HG02973 (cell line): ENCODE measurements around the gene MARCHF9.
"Not testable (repeated sequence)": the region's sequence is repeated elsewhere in the genome, so short reads cannot be mapped to it uniquely, and the experiment has no call there.

ENCODE experiments used
- ATAC-seq: cut with Tn5 transposase; IDR thresholded peaks from one replicate; pipeline ENCODE4 v1.9.1; 2021; ENCODE audit warnings: moderate library complexity; ENCODE audit not compliant: unreplicated experiment

MARCHF9 gene, protein sequence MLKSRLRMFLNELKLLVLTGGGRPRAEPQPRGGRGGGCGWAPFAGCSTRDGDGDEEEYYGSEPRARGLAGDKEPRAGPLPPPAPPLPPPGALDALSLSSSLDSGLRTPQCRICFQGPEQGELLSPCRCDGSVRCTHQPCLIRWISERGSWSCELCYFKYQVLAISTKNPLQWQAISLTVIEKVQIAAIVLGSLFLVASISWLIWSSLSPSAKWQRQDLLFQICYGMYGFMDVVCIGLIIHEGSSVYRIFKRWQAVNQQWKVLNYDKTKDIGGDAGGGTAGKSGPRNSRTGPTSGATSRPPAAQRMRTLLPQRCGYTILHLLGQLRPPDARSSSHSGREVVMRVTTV

DNA sequence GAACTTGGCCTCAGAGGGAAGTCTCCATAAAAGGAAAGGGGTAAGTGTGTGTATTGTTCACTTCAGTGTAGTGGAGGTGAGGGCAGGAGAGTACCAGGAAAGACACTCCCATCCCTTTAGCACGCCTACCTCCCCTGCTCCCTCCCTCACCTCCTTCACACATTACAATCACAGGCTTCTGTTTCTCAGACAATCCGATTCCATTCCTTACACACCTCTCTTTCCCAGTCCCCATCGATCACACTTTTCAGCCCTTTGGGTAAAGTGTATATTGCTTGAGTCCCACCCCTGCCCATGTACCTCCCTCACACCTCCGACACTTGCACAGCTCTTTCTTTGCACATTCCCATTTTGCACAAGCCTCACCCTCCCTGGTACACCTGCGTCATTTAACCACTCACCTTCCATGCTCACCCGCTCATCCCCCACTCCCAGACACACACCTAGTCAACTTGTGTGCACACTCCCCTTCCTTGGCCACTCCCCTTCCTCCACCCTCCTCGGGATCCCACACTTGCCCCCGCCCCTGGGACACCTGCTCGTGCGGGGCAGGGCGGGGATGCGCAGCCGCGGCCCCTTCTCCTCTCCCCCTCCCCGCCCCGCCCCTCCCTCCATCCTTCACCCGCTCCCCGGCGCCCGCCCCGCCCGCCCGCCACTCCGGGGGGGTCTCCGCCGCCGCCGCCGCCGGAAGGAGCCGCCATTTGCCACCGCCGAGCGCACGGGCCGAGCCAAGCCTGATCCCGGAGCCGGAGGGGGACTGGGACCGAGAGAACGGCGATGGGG, at the start of gene MARCHF9:
Gene MARCHF9 (plus strand): TSS at position 693 of the 783 bp plus-strand sequence. CDS start 426 bp downstream, outside the sequence.
- ATAC-seq = peak; percentile 26

DNA sequence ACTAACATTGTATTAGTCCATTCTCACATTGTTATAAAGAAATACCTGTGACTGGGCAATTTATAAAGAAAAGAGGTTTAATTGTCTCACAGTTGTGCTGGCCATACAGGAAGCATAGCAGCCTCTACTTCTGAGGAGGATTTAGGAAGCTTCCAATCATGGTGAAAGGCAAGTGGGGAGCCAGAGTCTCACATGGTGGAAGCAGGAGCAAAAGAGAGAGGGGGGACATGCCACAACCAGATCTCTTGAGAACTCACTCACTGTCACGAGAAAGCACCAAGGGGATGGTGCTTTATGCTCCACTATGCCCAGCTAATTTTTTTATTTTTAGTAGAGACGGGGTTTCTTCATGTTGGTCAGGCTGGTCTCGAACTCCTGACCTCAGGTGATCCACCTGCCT, 47.7 kb upstream of the MARCHF9 start:
- ATAC-seq = no peak

DNA sequence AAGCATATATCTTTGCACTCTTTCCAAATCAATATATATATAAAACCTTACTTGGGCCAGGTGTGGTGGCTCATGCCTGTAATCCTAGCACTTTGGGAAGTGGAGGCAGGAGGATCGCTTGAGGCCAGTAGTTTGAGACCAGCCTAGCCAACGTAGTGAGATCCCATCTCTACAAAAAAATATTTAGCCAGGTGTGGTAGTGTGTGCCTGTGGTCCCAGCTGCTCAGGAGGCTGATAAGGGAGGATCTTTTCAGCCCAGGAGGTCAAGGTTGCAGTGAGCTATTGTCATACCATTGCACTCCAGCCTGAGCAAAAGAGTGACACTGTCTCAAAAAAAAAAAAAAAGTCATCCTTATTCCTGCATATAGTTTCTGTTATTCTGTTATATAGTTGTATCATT, 46.6 kb upstream of the MARCHF9 start:
- no peak for ATAC-seq

DNA sequence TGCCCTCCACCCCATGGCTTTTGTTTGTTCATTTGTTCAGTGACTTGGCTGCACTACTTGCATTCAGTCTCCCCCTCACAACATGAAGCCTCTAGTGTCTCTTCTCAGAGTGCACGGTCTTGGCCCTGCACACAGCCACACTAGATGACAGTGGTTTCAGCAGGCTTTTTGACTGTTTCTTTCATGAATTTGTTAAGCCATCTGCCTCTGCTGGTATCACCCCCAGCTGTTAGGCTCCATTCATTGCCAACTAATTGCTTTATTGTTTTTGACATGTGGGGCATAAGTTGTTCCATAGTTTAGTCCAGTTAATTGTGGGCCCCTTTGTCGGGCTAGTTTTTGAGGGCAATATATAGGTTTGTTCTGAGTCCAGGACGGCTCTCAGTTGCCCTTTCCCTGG, 42.2 kb upstream of the MARCHF9 start:
- ATAC-seq = no peak

DNA sequence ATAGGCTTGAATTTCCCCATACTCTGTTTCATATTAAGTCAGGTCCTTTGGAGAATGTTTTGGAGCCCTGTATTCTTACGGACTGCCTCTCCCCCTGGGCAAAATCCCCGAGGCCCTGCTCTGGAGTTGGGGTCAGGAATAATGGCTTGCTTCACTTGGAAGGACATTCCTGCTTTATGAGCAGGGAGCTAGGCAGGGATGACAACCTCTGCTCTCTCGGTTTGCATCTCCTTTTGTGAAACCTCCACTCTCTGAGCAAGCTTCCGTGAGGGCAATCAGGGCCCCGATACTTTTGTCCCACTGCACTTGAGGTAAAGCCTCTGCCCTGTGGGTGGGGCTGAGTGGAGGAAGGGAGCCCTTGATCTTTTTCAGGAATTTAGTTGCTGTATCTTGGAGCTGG, 41.7 kb upstream of the MARCHF9 start:
- ATAC-seq = no peak

DNA sequence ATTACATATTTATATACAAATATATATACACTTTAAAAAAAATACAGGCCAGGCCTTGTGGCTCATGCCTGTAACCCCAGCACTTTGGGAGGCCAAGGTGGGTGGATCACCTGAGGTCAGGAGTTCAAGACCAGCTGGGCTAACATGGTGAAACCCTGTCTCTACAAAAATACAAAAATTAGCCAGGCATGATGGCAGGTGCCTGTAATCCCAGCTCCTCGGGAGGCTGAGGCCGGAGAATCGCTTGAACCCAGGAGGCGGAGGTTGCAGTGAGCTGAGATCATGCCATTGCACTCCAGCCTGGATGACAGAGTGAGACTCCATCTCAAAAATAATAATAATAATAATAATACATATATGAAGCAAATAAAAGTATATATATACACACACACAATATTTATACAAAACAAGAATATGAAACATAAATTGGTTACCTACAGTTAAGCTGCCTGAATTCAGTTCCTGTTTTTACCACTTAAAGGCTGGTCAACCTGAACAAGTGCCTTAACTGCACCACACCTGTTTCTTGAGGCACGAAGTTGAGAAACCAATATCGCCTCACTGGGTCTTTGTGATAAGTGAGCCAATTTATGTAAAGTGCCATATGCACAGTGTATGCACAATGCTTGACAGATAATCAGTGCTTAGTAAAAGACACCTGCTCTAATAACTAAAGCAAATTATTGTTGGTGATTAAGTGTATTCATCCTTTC, 39.7 kb upstream of the MARCHF9 start:
- ATAC-seq = not testable (repeated sequence)

DNA sequence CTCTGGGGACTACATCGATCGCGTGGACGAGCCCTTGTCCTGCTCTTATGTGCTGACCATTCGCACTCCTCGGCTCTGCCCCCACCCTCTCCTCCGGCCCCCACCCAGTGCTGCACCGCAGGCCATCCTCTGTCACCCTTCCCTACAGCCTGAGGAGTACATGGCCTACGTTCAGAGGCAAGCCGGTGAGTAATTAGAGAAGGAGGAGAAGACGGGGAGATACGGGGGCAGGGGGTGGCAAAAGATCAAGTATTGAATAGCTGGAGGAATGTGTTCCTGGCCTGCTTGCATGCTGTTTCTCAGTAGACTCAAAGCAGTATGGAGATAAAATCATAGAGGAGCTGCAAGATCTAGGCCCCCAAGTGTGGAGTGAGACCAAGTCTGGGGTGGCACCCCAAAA, 39.1 kb upstream of the MARCHF9 start:
- ATAC-seq = no peak

DNA sequence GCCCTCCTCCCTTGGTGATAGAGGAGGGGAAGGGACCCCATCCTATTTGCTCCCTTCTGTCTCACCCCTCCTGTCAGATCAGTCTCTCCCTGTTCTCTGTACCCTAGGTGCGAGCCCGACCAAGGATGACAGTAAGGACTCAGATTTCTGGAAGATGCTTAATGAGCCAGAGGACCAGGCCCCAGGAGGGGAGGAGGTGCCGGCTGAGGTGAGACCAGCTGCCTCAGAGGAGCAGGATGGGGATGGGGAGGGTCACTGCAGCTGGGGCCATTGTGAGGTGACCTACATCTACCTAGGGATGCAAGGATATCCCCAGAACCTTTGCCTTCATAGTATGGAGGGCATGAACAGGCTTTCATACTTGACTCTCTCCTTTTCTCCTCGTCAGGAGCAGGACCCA, 38.6 kb upstream of the MARCHF9 start:
- ATAC-seq = no peak

DNA sequence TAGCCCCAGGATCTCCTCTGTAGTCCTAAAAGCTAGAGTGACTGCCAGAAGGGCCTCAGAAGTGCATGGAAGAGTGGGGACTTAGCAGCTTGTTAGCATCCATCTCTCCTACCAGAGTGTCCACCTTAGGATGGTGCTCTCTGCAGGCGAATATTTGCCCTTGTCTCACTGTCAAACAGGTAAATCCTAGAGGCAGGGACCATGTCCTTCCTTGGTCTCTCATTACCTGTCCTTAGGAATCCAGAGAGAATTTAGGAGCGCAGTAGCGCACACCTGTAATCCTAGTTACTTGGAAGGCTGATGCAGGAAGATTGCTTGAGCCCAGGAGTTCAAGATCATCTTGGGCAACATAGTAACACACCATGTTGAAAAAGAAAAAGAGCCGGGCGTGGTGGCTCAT, 37.8 kb upstream of the MARCHF9 start:
- ATAC-seq = no peak

DNA sequence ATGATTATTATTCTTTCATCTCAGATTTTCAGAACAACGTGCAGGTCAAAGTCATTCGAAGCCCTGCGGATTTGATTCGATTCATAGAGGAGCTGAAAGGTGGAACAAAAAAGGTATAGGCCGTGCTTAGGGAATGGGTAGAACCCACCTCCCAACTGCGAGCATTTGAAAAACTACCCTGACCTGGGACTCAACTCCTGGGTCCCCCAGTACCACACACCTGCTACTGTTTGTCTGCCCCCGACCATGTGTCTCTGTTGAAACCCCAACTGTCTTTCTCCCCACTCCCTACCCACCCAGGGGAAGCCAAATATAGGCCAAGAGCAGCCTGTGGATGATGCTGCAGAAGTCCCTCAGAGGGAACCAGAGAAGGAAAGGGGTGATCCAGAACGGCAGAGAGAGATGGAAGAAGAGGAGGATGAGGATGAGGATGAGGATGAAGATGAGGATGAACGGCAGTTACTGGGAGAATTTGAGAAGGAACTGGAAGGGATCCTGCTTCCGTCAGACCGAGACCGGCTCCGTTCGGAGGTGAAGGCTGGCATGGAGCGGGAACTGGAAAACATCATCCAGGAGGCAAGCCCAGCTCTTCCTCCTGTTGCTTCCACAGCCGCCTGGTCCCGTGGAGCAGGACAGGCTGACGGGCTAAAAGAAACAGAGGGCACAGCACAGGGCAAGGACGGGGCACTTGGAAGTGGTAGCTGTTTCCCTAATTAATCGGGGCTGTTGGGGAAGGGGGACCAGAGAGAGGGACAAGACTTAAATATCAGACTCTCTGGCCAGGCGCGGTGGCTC, 36.9 kb upstream of the MARCHF9 start:
- no peak for ATAC-seq

DNA sequence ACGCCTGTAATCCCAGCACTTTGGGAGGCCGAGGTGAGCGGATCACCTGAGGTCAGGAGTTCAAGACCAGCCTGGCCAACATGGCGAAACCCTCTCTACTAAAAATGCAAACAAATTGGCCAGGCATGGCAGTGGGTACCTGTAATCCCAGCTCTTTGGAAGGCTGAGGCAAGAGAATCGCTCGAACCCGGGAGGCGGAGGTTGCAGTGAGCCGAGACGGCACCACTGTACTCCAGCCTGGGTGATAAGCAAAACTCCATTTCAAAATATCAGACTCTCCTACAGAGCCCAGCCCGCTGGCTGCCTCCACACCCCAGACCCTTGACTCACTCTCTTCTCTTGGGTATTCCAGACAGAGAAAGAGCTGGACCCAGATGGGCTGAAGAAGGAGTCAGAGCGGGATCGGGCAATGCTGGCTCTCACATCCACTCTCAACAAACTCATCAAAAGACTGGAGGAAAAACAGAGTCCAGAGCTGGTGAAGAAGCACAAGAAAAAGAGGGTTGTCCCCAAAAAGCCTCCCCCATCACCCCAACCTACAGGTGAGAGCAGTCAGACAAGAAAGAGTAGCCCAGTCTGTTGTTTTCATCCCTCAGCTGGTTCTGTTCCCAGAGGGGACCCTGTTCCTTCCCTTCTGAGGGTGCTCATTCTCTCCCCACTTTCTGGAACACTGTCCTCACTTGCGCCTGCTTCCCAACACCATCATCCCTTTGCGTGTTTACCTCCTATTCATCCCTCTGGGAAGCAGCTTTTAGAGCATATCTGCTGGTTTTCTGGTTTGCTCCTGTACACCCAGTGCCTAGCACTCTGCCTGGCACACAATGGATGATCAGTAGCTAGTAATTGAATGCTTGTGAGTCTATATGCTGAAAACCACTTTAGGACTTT, 36.0 kb upstream of the MARCHF9 start:
- ATAC-seq = no peak

DNA sequence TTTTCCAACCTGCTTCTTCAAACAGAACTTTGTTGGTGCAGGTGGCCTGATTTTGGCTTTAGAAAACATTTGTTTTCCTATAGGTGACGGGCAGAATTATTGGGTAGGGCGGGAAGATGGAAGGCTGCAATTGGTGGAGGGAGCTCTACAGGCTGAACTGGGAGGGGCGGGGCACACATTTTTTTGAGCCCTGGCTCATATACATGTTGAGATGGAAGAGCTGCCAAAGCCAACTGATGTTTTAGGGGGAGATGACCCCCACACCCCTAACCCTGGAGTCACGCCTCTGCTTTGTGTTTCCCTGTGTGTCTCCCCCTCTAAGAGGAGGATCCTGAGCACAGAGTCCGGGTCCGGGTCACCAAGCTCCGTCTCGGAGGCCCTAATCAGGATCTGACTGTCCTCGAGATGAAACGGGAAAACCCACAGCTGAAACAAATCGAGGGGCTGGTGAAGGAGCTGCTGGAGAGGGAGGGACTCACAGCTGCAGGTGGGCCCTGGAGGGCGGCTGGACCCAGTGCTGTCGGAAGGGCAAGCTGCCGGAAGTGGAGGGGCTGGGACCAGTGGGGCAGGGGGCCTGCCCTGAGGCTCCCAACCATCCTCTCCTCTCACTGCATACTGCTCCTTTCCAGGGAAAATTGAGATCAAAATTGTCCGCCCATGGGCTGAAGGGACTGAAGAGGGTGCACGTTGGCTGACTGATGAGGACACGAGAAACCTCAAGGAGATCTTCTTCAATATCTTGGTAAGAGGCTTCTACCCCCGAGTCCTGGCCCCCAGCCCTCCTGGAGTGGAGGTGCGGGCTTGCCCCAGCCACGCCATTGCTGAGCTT, 34.9 kb upstream of the MARCHF9 start:
- no peak for ATAC-seq

DNA sequence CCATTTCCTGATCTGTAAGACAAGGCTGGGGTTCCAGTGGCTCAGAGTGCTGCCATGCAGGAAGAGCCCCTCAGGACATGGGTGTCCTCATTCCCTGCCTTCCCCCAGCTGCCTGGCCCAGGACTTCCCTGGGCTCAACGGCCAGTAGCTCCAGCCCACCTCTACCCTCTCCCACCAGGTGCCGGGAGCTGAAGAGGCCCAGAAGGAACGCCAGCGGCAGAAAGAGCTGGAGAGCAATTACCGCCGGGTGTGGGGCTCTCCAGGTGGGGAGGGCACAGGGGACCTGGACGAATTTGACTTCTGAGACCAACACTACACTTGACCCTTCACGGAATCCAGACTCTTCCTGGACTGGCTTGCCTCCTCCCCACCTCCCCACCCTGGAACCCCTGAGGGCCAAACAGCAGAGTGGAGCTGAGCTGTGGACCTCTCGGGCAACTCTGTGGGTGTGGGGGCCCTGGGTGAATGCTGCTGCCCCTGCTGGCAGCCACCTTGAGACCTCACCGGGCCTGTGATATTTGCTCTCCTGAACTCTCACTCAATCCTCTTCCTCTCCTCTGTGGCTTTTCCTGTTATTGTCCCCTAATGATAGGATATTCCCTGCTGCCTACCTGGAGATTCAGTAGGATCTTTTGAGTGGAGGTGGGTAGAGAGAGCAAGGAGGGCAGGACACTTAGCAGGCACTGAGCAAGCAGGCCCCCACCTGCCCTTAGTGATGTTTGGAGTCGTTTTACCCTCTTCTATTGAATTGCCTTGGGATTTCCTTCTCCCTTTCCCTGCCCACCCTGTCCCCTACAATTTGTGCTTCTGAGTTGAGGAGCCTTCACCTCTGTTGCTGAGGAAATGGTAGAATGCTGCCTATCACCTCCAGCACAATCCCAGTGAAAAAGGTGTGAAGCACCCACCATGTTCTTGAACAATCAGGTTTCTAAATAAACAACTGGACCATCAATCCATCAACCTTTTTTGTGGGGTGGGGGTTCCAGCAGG, 34.0 kb upstream of the MARCHF9 start:
- ATAC-seq = no peak

DNA sequence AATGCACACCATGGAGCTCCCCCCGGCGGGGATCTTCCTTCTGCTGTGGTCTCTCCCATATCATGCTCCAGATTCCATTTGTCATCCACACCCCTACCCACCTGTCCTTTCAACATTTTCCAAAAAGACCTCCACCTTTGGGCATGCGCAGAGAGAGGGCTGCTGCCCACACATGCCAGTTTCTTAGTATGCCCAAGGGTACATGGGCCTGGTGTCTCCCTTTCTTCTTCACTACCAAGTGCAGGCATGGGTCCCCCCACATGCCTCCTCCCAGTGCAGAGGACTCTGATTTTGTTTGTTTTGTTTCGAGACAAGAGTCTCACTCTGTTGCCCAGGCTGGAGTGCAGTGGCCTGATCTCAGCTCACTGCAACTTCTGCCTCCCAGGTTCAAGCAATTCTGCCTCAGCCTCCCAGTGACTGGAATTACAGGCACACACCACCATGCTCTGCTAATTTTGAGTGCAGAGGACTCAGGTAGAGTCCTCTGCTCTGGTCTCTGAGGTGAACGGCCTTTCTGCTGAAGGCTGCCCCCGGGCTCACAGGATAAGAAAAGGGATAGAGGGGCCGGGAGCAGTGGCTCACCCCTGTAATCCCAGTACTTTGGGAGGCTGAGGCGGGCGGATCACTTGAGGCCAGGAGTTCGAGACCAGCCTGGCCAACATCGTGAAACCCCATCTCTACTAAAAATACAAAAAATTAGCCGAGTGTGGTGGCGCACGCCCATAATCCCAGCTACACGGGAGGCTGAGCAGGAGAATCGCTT, 32.9 kb upstream of the MARCHF9 start:
- ATAC-seq = not testable (repeated sequence)

DNA sequence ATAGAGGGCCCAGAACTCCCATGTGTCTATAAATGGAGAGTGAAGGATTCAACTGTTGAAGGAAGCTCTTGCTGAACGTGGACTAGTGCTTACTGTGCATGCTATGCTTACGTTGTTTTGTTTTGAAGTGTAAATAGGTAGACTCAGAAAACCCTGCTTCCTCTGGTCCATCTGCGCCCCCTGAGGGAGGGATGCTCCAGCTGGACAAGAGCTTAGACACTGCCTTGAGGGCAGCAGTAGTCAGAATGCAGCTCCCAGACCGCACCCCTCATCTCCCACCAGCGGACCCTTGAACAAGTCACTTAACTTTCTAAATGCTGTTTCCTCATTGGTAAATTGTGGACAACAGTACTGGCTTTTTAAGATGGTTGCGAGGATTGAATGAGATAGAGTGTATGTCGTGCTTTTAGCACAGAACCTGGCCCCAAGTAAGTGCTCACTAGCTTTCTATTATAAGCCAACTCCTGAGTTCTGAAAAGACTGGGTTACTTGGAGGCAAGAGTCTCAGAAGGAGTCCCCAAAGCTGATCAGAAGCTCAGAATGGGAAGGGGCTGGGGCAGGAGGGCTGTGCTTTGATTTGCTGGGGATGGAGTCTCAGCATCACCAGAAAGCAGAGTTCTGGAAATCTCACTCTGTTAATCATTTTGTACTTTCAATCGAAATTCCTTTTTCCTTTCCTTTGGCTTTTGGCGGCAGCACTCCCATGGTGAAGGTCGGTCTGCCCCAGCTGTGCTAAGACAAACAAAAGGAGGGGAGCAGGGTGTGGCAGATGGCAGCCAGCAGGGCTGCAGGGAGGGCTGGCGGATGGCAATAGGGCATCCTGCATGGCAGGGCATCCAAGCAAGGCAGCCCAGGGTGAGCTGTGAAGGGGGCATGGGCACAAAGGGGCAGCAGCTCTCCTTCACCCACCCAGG, 31.9 kb upstream of the MARCHF9 start:
- ATAC-seq = no peak

DNA sequence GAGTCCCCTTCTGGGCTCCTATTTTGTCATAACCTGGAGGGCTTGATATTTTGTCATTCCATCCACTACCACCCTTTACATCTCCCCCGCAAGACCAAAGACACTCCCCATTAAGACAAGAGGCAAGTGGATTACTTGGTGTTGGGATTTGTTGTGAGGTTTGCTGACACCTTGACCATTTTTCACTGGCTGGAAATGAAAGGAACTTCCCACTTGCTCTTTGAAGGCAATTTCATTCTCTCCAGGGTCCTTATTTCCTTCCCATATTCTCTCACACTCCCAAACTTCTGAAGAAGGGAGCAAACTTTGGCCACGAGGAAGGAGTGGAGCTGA, 31.3 kb upstream of the MARCHF9 start:
- ATAC-seq = no peak
